Globus pallidus (tissue), 1 donor: ENCODE measurements around the gene FNDC3B.

Source experiments
- DNase-seq: peaks from one replicate; pipeline ENCODE4 v3.0.0-alpha.2; 2015; ENCODE audit warnings: low spot score

The FNDC3B gene

GRCh38 chr3:172213200-172213599 lies 173.8 kb downstream of the FNDC3B start:
- DNase-seq, result no peak

GRCh38 chr3:172213904-172214303 lies 174.5 kb downstream of the FNDC3B start:
- DNase-seq, result no peak

- no peak for DNase-seq
These were observed 176.9 kb downstream of the FNDC3B start for GRCh38 chr3:172216267-172216666.

GRCh38 chr3:172216911-172217310 lies 177.5 kb downstream of the FNDC3B start:
- DNase-seq, result no peak

- DNase-seq, result no peak
These were observed 178.5 kb downstream of the FNDC3B start for GRCh38 chr3:172217877-172218276.

GRCh38 chr3:172218350-172219323 lies 179.3 kb downstream of the FNDC3B start:
- DNase-seq, result no peak

GRCh38 chr3:172219750-172220149 lies 180.4 kb downstream of the FNDC3B start:
- DNase-seq, result no peak

- no peak for DNase-seq
These were observed 182.2 kb downstream of the FNDC3B start for GRCh38 chr3:172221547-172221946.

- DNase-seq, result no peak
These were observed 183.2 kb downstream of the FNDC3B start for GRCh38 chr3:172222478-172223071.

GRCh38 chr3:172223870-172224269 lies 184.5 kb downstream of the FNDC3B start:
- DNase-seq, result no peak

- DNase-seq, result no peak
These were observed 185.3 kb downstream of the FNDC3B start for GRCh38 chr3:172224560-172225214.

- no peak for DNase-seq
These were observed 185.9 kb downstream of the FNDC3B start for GRCh38 chr3:172225215-172225707.

- no peak for DNase-seq
These were observed 187.5 kb downstream of the FNDC3B start for GRCh38 chr3:172226831-172227230.

- DNase-seq, result no peak
These were observed 188.1 kb downstream of the FNDC3B start for GRCh38 chr3:172227340-172228035.

GRCh38 chr3:172228036-172228415 lies 188.6 kb downstream of the FNDC3B start:
- DNase-seq, result no peak

GRCh38 chr3:172229462-172229861 lies 190.1 kb downstream of the FNDC3B start:
- no peak for DNase-seq

- DNase-seq, result no peak
These were observed 192.0 kb downstream of the FNDC3B start for GRCh38 chr3:172231318-172231901.

- DNase-seq, result no peak
These were observed 193.3 kb downstream of the FNDC3B start for GRCh38 chr3:172232579-172233212.

GRCh38 chr3:172233474-172234277 lies 194.3 kb downstream of the FNDC3B start:
- DNase-seq, result no peak

GRCh38 chr3:172235698-172236097 lies 196.3 kb downstream of the FNDC3B start:
- DNase-seq, result no peak
